GM18907 (cell line): ENCODE results near the gene ARHGEF33.
"Not testable (repeated sequence)": the region's sequence is repeated elsewhere in the genome, so short reads cannot be mapped to it uniquely, and the experiment has no call there.

ENCODE experiments used
- ATAC-seq: cut with Tn5 transposase; IDR thresholded peaks from one replicate; pipeline ENCODE4 v1.9.1; 2021; ENCODE audit warnings: mild to moderate bottlenecking, moderate library complexity; ENCODE audit not compliant: unreplicated experiment

The ARHGEF33 gene

GRCh38 chr2:38907743-38908562, 18.3 kb downstream of the ARHGEF33 start:
- ATAC-seq, result peak; percentile 92

GRCh38 chr2:38909872-38910271, 20.2 kb downstream of the ARHGEF33 start:
- ATAC-seq, result no peak

DNA sequence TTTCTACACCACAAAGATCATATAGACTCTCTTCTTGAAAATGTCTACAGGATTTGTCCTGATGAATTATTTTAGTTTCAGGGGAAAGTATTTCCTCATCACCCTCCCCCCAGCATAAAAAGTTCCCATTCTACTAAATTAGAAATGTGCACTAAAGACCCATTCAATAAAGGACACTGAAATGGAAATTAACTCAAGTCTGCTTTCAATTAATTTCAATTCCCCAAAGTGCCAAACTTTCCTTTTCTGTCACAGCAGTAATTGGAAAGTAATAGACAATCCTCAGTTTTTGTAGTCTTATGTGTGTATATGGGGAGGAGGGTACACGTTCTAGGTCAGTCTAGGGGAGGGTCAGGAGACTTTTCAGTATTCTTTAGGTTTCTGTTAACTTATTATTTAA, 21.5 kb downstream of the ARHGEF33 start:
- no peak for ATAC-seq

GRCh38 chr2:38912619-38913018, 22.9 kb downstream of the ARHGEF33 start:
- ATAC-seq, result no peak

GRCh38 chr2:38922389-38922788, 32.7 kb downstream of the ARHGEF33 start:
- ATAC-seq, result no peak

DNA sequence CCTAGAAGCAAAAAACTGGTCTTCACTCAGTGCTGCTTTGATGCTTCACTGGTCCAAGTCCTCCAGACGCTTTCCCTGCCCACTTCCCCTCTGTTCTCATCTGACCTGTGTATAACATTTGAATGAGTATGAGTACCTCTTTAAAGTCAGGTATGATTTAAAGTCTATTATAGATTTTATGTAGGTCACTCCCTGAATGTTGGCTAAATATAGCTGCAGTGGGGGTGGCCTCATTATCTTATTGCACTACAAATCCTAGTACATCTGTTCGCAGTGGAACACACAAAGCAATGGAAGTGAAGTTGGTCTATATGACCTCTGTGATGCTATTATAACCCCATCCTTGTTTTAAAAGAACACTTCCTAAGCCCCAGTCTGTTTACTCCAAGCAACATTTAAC, 33.2 kb downstream of the ARHGEF33 start:
- ATAC-seq, result no peak

- ATAC-seq, result no peak
Measured at GRCh38 chr2:38925982-38926381, 36.3 kb downstream of the ARHGEF33 start.

DNA sequence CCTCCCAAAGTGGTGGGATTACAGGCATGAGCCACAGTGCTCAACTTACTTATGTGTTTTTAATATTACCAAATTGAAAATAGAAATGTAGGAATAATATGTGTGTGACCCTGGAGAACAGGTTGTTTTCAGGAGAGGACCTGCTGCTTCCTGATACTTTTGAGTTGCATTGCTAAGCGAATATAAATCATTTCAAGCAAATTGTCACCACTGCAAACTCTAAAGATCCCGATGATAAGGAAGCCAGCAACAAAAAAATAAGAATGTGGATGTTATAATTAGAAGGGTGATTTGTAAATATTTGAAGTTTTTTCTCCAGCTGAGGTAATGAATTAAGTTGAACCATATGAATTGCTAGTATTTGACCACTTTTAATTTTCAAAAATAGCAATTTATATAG, 40.9 kb downstream of the ARHGEF33 start:
- ATAC-seq, result no peak

DNA sequence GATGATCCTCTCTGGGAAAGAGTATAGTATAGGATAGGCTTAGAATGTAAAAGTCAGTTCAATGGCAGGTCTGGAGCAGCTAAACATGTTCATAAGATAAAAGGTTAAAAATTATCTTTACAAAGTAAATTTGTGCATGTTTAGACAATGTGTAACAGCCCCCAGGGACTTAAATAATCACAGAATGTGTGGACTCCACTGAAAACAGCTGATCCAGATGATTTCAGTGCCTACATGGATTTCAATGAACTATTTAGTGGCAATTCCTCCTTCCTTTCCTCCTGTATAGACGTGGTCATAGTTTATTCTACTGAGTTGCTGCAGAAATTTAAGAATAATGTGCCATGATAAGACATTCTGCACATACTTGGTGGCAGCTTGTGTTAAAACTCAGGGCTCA, 42.9 kb downstream of the ARHGEF33 start:
- no peak for ATAC-seq

DNA sequence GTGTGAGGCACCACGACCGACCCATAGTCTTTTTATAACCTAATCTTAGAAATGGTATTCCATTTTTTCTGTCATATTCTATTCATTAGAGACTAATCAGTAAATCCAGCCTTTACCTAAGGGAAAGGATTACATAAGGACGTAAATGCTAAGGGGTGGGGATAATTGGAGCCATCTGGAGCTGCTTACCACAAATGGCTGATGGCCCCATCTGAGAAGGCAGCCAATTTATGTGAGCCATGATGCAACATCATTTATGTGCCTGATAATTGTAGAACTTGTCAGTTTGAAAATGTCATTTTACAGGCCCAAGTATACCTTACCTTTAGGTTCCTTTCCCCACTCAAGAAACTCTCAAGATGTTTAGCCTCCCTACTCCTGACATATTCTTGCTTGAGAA, 44.0 kb downstream of the ARHGEF33 start:
- no peak for ATAC-seq

DNA sequence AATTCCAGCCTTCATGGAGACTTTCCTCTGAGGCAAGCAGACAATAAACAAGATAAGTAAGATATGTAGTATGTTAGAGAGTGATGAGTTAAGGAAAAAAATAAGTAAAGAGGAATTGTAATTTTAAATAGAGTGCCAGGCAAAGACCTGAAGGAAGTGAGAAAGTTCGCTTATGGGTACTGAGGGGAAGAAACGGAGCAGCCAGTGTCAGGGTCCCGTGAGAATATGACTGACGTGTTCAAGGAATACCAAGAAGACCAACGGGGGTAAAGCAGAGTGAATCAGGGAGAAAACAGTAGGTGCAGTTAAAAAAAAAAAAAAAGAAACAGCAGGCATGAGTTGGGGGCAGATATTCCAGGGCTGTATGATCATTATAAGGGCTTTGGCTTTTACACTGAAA, 45.1 kb downstream of the ARHGEF33 start:
- no peak for ATAC-seq

GRCh38 chr2:38935568-38936172, 46.0 kb downstream of the ARHGEF33 start:
- no peak for ATAC-seq

- not testable (repeated sequence) for ATAC-seq
Measured at GRCh38 chr2:38936516-38936915, 46.8 kb downstream of the ARHGEF33 start.

GRCh38 chr2:38937548-38937947, 47.9 kb downstream of the ARHGEF33 start:
- no peak for ATAC-seq

- no peak for ATAC-seq
Measured at GRCh38 chr2:38940746-38941145, 51.1 kb downstream of the ARHGEF33 start.

GRCh38 chr2:38943784-38944183, 54.1 kb downstream of the ARHGEF33 start:
- no peak for ATAC-seq

- no peak for ATAC-seq
Measured at GRCh38 chr2:38945372-38945771, 55.7 kb downstream of the ARHGEF33 start.

GRCh38 chr2:38945911-38946310, 56.2 kb downstream of the ARHGEF33 start:
- ATAC-seq, result no peak

DNA sequence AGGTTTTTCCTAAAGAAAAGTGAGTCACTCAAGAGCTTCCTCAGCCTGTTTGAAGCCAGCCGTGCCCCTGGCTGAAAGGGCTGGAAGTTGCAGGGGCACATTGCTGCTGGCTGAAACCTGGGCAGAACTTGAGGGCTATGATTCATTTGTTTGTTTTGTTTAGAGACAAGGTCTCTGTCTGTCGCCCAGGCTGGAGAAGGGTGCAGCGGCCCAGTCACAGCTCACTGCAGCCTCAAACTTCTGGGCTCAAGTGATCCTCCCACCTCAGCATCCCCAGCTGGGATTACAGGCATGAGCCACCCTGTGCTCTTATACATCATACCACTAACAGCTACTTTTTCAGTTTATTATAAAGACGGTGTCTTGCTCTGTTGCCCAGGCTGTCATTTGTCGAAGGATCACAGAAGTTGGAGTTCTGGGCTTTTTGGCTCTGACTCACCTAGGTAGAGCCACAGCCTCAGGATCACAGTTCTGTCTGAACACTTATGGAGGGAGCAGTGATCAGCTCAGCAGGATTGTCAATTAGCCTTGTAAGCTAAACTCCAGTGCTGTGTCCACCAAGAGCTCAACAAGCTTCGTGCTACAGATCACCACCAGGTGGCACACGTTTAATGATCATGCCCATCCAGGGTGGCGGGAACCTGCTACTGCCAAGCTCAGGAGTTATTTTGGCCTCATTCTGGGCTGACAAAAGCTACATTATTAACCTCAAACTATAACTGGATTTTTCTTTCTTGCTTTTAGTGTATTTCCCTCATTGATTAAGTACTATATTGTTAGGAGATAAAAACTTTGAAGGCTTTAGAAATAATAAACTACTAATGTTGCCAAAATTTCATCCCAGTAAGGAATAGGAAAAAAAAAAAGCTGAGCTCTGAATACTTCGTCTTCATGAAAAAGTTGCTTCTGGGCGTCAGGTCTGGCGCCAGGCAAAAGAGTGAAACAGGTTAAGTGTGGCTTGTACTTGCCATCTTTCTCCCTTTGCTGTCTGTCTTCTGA, 57.9 kb downstream of the ARHGEF33 start:
- peak; percentile 78 for ATAC-seq

- ATAC-seq, result no peak
Measured at GRCh38 chr2:38948387-38948882, 58.8 kb downstream of the ARHGEF33 start.

- no peak for ATAC-seq
Measured at GRCh38 chr2:38948995-38949394, 59.3 kb downstream of the ARHGEF33 start.
